Measurements from ENCODE around the gene SND1. TPM values are rescaled to one million over a fixed set of nuclear protein-coding genes. Genes with fewer than 3 reads are reported as not detected.

The SND1 gene
- total and polyA plus RNA-seq, 5 experiments from 2014 or later = 80.1 to 105 (median 86.0) TPM

GRCh38 chr7:127810113-127810512, 158.1 kb downstream of the SND1 start:
- DNase-seq (no peak), ATAC-seq (no peak)
- H3K36me3 Mint-ChIP-seq = peaks cover 5 to 49% (median 27%) of the 10 kb centered on the region in 3 donors
- peaks cover 10 to 55% (median 12%) of the 10 kb centered on the region in 4 donors for H3K4me1 Mint-ChIP-seq
- POLR2A ChIA-PET = no interaction called here
- no peaks in the 10 kb centered on the region for H3K27me3 Mint-ChIP-seq
- H3K9me3 Mint-ChIP-seq = no peaks in the 10 kb centered on the region
- H3K27ac Mint-ChIP-seq = no peak overlapping the region
- no peak overlapping the region for H3K4me3 Mint-ChIP-seq

- DNase-seq = no peak
- Mint-ChIP-seq H3K9me3 (no peaks in the 10 kb centered on the region), H3K36me3 (peaks cover 5 to 54% (median 32%) of the 10 kb centered on the region in 3 donors), H3K27ac (no peak overlapping the region), H3K4me3 (no peak overlapping the region), H3K4me1 (peaks cover 12 to 57% (median 15%) of the 10 kb centered on the region in 4 donors), H3K27me3 (no peaks in the 10 kb centered on the region)
- no peak for ATAC-seq
- POLR2A ChIA-PET = interaction anchor here (1.1 kb wide), 1 partner anchor 47 kb away, joined by 3 read pairs; no protein-coding TSS in a partner anchor
Observed at GRCh38 chr7:127810696-127811660, 159.0 kb downstream of the SND1 start.

- no peak for ATAC-seq
- no peak for DNase-seq
- H3K4me3 Mint-ChIP-seq = no peak overlapping the region
- peaks cover under 1 to 48% (median 28%) of the 10 kb centered on the region in 3 donors for H3K36me3 Mint-ChIP-seq
- H3K27ac Mint-ChIP-seq = no peak overlapping the region
- H3K9me3 Mint-ChIP-seq = no peaks in the 10 kb centered on the region
- H3K27me3 Mint-ChIP-seq = no peaks in the 10 kb centered on the region
- peaks cover 14 to 63% (median 17%) of the 10 kb centered on the region in 4 donors for H3K4me1 Mint-ChIP-seq
- POLR2A ChIA-PET = no interaction called here
Observed at GRCh38 chr7:127812540-127812939, 160.5 kb downstream of the SND1 start.

GRCh38 chr7:127813991-127814541, 162.1 kb downstream of the SND1 start:
- POLR2A ChIA-PET = no interaction called here
- DNase-seq (no peak), ATAC-seq (no peak)
- Mint-ChIP-seq H3K9me3 (no peaks in the 10 kb centered on the region), H3K27me3 (no peaks in the 10 kb centered on the region), H3K27ac (no peak overlapping the region), H3K4me3 (no peak overlapping the region), H3K36me3 (peaks cover 0 to 32% (median 18%) of the 10 kb centered on the region in 3 donors), H3K4me1 (peaks cover 24 to 78% (median 27%) of the 10 kb centered on the region in 4 donors)

- no peaks in the 10 kb centered on the region for H3K27me3 Mint-ChIP-seq
- no peaks in the 10 kb centered on the region for H3K9me3 Mint-ChIP-seq
- DNase-seq = no peak
- POLR2A ChIA-PET = no interaction called here
- no peak overlapping the region for H3K27ac Mint-ChIP-seq
- H3K4me1 Mint-ChIP-seq = peaks cover 34 to 75% (median 37%) of the 10 kb centered on the region in 4 donors
- ATAC-seq = no peak
- no peak overlapping the region for H3K4me3 Mint-ChIP-seq
- peaks cover 0 to 21% (median 17%) of the 10 kb centered on the region in 3 donors for H3K36me3 Mint-ChIP-seq
Observed at GRCh38 chr7:127815631-127816145, 163.7 kb downstream of the SND1 start.

- peaks cover 0 to 17% (median 12%) of the 10 kb centered on the region in 3 donors for H3K36me3 Mint-ChIP-seq
Observed at GRCh38 chr7:127816354-127817190, 164.6 kb downstream of the SND1 start.

GRCh38 chr7:127817466-127817865, 165.5 kb downstream of the SND1 start:
- peaks cover 0 to 11% (median 5%) of the 10 kb centered on the region in 3 donors for H3K36me3 Mint-ChIP-seq
- H3K4me3 Mint-ChIP-seq = peak overlapping the region in 1 of 10 donors; percentile 1
- H3K9me3 Mint-ChIP-seq = no peaks in the 10 kb centered on the region
- H3K27me3 Mint-ChIP-seq = no peaks in the 10 kb centered on the region
- ATAC-seq = no peak
- POLR2A ChIA-PET = interaction anchor here (0.6 kb wide), 1 partner anchor 26 kb away, joined by 3 read pairs; no protein-coding TSS in a partner anchor
- peaks cover 30 to 59% (median 42%) of the 10 kb centered on the region in 4 donors for H3K4me1 Mint-ChIP-seq
- peak overlapping the region in 1 of 10 donors; percentile 47 for H3K27ac Mint-ChIP-seq
- DNase-seq = no peak

More at GRCh38 chr7:127816354-127817190, 164.6 kb downstream of the SND1 start:
- H3K4me3 Mint-ChIP-seq = no peak overlapping the region
- H3K27me3 Mint-ChIP-seq = no peaks in the 10 kb centered on the region
- no peaks in the 10 kb centered on the region for H3K9me3 Mint-ChIP-seq
- H3K4me1 Mint-ChIP-seq = peaks cover 30 to 66% (median 43%) of the 10 kb centered on the region in 4 donors
- POLR2A ChIA-PET = no interaction called here
- no peak for DNase-seq
- no peak overlapping the region for H3K27ac Mint-ChIP-seq
- ATAC-seq = no peak

- DNase-seq (no peak), ATAC-seq (no peak)
- peaks cover 0 to 8% (median 5%) of the 10 kb centered on the region in 3 donors for H3K36me3 Mint-ChIP-seq
- peaks cover 30 to 59% (median 48%) of the 10 kb centered on the region in 4 donors for H3K4me1 Mint-ChIP-seq
- no peaks in the 10 kb centered on the region for H3K9me3 Mint-ChIP-seq
- POLR2A ChIA-PET = no interaction called here
- no peaks in the 10 kb centered on the region for H3K27me3 Mint-ChIP-seq
- H3K27ac Mint-ChIP-seq = peak overlapping the region in 1 of 10 donors; percentile 35
- H3K4me3 Mint-ChIP-seq = no peak overlapping the region
Observed at GRCh38 chr7:127818306-127818705, 166.3 kb downstream of the SND1 start.

GRCh38 chr7:127819975-127820731, 168.2 kb downstream of the SND1 start:
- POLR2A ChIA-PET = no interaction called here
- peak overlapping the region in 3 of 10 donors; percentile 6 to 47 (median 33) for H3K27ac Mint-ChIP-seq
- DNase-seq = no peak

GRCh38 chr7:127820732-127821085, 168.7 kb downstream of the SND1 start:
- peaks cover 25 to 51% (median 42%) of the 10 kb centered on the region in 4 donors for H3K4me1 Mint-ChIP-seq
- peaks cover 0 to 5% (median 4%) of the 10 kb centered on the region in 3 donors for H3K36me3 Mint-ChIP-seq
- no peaks in the 10 kb centered on the region for H3K27me3 Mint-ChIP-seq
- no peaks in the 10 kb centered on the region for H3K9me3 Mint-ChIP-seq
- no peak for ATAC-seq
- peak overlapping the region in 1 of 10 donors; percentile 47 for H3K27ac Mint-ChIP-seq
- peak overlapping the region in 1 of 10 donors; percentile 1 for H3K4me3 Mint-ChIP-seq
- DNase-seq = no peak
- POLR2A ChIA-PET = no interaction called here

More at GRCh38 chr7:127819975-127820731, 168.2 kb downstream of the SND1 start:
- no peaks in the 10 kb centered on the region for H3K9me3 Mint-ChIP-seq
- peaks cover 0 to 8% (median 6%) of the 10 kb centered on the region in 3 donors for H3K36me3 Mint-ChIP-seq
- no peaks in the 10 kb centered on the region for H3K27me3 Mint-ChIP-seq
- ATAC-seq = peak in 1 of 2 donors; percentile 47
- H3K4me1 Mint-ChIP-seq = peaks cover 27 to 51% (median 45%) of the 10 kb centered on the region in 4 donors
- H3K4me3 Mint-ChIP-seq = peak overlapping the region in 2 of 10 donors; percentile 1

- POLR2A ChIA-PET = no interaction called here
- Mint-ChIP-seq H3K9me3 (no peaks in the 10 kb centered on the region), H3K4me1 (peaks cover 24 to 48% (median 39%) of the 10 kb centered on the region in 4 donors), H3K27ac (peak overlapping the region in 1 of 10 donors; percentile 47), H3K4me3 (no peak overlapping the region), H3K36me3 (peaks cover 0 to 4% (median under 1%) of the 10 kb centered on the region in 3 donors), H3K27me3 (no peaks in the 10 kb centered on the region)
- no peak for DNase-seq
- no peak for ATAC-seq
Observed at GRCh38 chr7:127821146-127821545, 169.2 kb downstream of the SND1 start.

Measured in naive thymus-derived CD8-positive, alpha-beta T cell (primary cell).